K562 (cell line): ENCODE results near the gene CCDC34. TPM values are rescaled to one million over a fixed set of nuclear protein-coding genes. Genes with fewer than 3 reads are reported as not detected.

Experiments
- ATAC-seq: fragments of 200-7000 bp; cut with Tn5 transposase; 3 replicates; pipeline ENCODE4 v1.9.1; 2020; ENCODE audit warnings: moderate library complexity
- BruUV-seq: library from RNA; stranded (reverse); fragments of 400-500 nt; replicated peaks from 2 replicates; lab custom pipeline; 2021; lab: Mats Ljungman, UMichigan
- CTCF ChIA-PET: fragments of 300-600 bp; formaldehyde crosslinking; extraction: SDS; loops from one replicate; lab custom pipeline; 2021; ENCODE audit warnings: low intra/inter-chr PET ratio; lab: Yijun Ruan, JAX
- POLR2A ChIA-PET: fragments of 300-600, 350-650 bp; sonication (Branson Sonifier 250); formaldehyde crosslinking; extraction: SDS; loops from one replicate; lab custom pipeline; 2021; ENCODE audit warnings: antibody characterized with exemption, inconsistent platforms; lab: Yijun Ruan, JAX
- DNase-seq, 4 experiments: peaks; one replicate each; pipeline versions ENCODE4 v3.0.0 to v3.0.0-alpha.2; 2011 to 2018; ENCODE audit warnings: low spot score in 3 of 4, mixed read lengths in 3 of 4; ENCODE audit errors: extremely low read depth in 1 of 4
- FAIRE-seq: peaks from 2 replicates; lab custom pipeline; 2011; peaks lifted over from hg19 to GRCh38; lab: Jason Lieb, UNC
- H2AFZ ChIP-seq: 2 replicates; pipeline ENCODE4 v1.6.0; 2011; ENCODE audit warnings: low read depth, low read length, control low read depth, inconsistent platforms
- H3K27ac ChIP-seq: fragments of 200-600 bp; 3 replicates; pipeline ENCODE4 v1.8.0; 2011; ENCODE audit warnings: low read depth, mild to moderate bottlenecking, control low read depth, inconsistent platforms, low read length, moderate library complexity, mixed read lengths; ENCODE audit errors: extremely low read depth
- H3K27me3 ChIP-seq, 2 experiments: fragments of 300-600 bp in 1 of 2; 2 replicates in 1 of 2; 3 replicates in 1 of 2; pipeline versions ENCODE4 v1.6.0 to v1.8.0; 2011; ENCODE audit warnings: inconsistent platforms in 2 of 2, low read length in 2 of 2, mild to moderate bottlenecking in 1 of 2, mixed read lengths in 1 of 2, moderate library complexity in 1 of 2; ENCODE audit not compliant: control insufficient read depth in 2 of 2, insufficient read depth in 2 of 2
- H3K36me3 ChIP-seq: fragments of 300-600 bp; 3 replicates; pipeline ENCODE4 v1.8.0; 2011; ENCODE audit warnings: mild to moderate bottlenecking, low read length, inconsistent platforms; ENCODE audit not compliant: control insufficient read depth, insufficient read depth
- H3K4me1 ChIP-seq, 2 experiments: fragments of 200-600 bp in 1 of 2; replicated peaks in 1 of 2; 2 replicates in 1 of 2; 3 replicates in 1 of 2; pipeline versions ENCODE4 v1.5.1 to v1.8.0; 2011; ENCODE audit warnings: inconsistent platforms in 2 of 2, low read length in 2 of 2, mild to moderate bottlenecking in 1 of 2, mixed read lengths in 1 of 2, moderate library complexity in 1 of 2; ENCODE audit not compliant: control insufficient read depth in 2 of 2, insufficient read depth in 2 of 2
- H3K4me2 ChIP-seq: 2 replicates; pipeline ENCODE4 v1.6.1; 2011; ENCODE audit warnings: low read length, control low read depth, inconsistent platforms, mixed read lengths; ENCODE audit not compliant: insufficient read depth
- H3K4me3 ChIP-seq: fragments of 200-600 bp; sonication (generic), shearing (Covaris generic); 2 replicates; pipeline ENCODE4 v1.5.1; 2016; ENCODE audit warnings: control low read depth, inconsistent platforms
- H3K79me2 ChIP-seq: fragments of 200-600 bp; 3 replicates; pipeline ENCODE4 v1.8.0; 2011; ENCODE audit warnings: low read length, inconsistent platforms; ENCODE audit not compliant: control insufficient read depth, insufficient read depth
- H3K9ac ChIP-seq, 2 experiments: 2 replicates each; pipeline versions ENCODE4 v1.6.0 to v1.6.1; 2011; ENCODE audit warnings: low read depth in 2 of 2, low read length in 2 of 2, control low read depth in 1 of 2, inconsistent platforms in 1 of 2, mild to moderate bottlenecking in 1 of 2, mixed read lengths in 1 of 2; ENCODE audit not compliant: insufficient read depth in 1 of 2
- H3K9me1 ChIP-seq: one replicate; pipeline ENCODE4 v1.6.0; 2011; ENCODE audit warnings: inconsistent platforms, mild to moderate bottlenecking, low read length, moderate library complexity; ENCODE audit not compliant: control insufficient read depth, insufficient read depth
- H3K9me3 ChIP-seq: replicated peaks from 2 replicates; pipeline ENCODE4 v1.5.1; 2011; ENCODE audit warnings: low read depth, low read length, inconsistent platforms; ENCODE audit not compliant: control insufficient read depth, insufficient read depth
- H4K20me1 ChIP-seq: replicated peaks from 2 replicates; pipeline ENCODE4 v1.6.1; 2011; ENCODE audit warnings: low read length, inconsistent platforms, mixed read lengths; ENCODE audit not compliant: control insufficient read depth, insufficient read depth
- ARID1B ChIP-seq: fragments of 450-650 bp; IDR thresholded peaks from 2 replicates; pipeline ENCODE4 v1.6.1; 2016; ENCODE audit warnings: antibody characterized with exemption, mild to moderate bottlenecking, inconsistent platforms
- ATF4 ChIP-seq: fragments of 450-650 bp; formaldehyde crosslinking; IDR thresholded peaks from 2 replicates; pipeline ENCODE4 v1.4.0; 2022; ENCODE audit warnings: mild to moderate bottlenecking, moderate library complexity
- CLOCK ChIP-seq: fragments of 250-450 bp; sonication (Bioruptor Pico); IDR thresholded peaks from 2 replicates; pipeline ENCODE4 v1.4.0; 2020; ENCODE audit warnings: mild to moderate bottlenecking, moderate library complexity, borderline replicate concordance
- COPS2 ChIP-seq: fragments of 450-650 bp; conservative IDR thresholded peaks from 2 replicates; pipeline ENCODE4 v1.6.1; 2016; ENCODE audit warnings: mild to moderate bottlenecking, moderate library complexity
- ETV1 ChIP-seq: fragments of 450-650 bp; conservative IDR thresholded peaks from 2 replicates; pipeline ENCODE4 v1.6.1; 2016; ENCODE audit warnings: missing genetic modification characterization, control low read depth, low read depth, missing compliant biosample characterization
- HCFC1 ChIP-seq: IDR thresholded peaks from 2 replicates; pipeline ENCODE4 v1.6.1; 2012; ENCODE audit warnings: low read depth, low read length, improper control_type of control experiment
- NEUROD1 ChIP-seq: fragments of 150-350 bp; IDR thresholded peaks from 2 replicates; pipeline ENCODE4 v1.6.1; 2014; ENCODE audit warnings: borderline replicate concordance, low read length, low read depth; ENCODE audit not compliant: partially characterized antibody
- NR2F6 ChIP-seq: fragments of 450-650 bp; formaldehyde crosslinking; IDR thresholded peaks from 2 replicates; pipeline ENCODE4 v1.4.0; 2020; ENCODE audit warnings: mild to moderate bottlenecking
- OTX1 ChIP-seq: fragments of 450-650 bp; formaldehyde crosslinking; IDR thresholded peaks from 2 replicates; pipeline ENCODE4 v1.4.0; 2022; ENCODE audit warnings: mild to moderate bottlenecking
- TAL1 ChIP-seq: fragments of 450-650 bp; IDR thresholded peaks from 2 replicates; pipeline ENCODE4 v1.6.1; 2016; ENCODE audit warnings: mild to moderate bottlenecking
- ZC3H4 ChIP-seq: sonication (generic); formaldehyde crosslinking; IDR thresholded peaks from 2 replicates; pipeline ENCODE4 v1.9.0; 2021; ENCODE audit warnings: missing genetic modification reagents, borderline replicate concordance
- ZNF174 ChIP-seq: fragments of 250-450 bp; sonication (Bioruptor Pico); IDR thresholded peaks from 2 replicates; pipeline ENCODE4 v1.4.0; 2020; ENCODE audit warnings: mild to moderate bottlenecking
- ZNF436 ChIP-seq: fragments of 250-450, 450-650 bp; sonication (Bioruptor Pico); formaldehyde crosslinking; IDR thresholded peaks from 2 replicates; pipeline ENCODE4 v1.7.0; 2020; ENCODE audit warnings: mild to moderate bottlenecking
- WGBS: fragments of 100-300 bp; shearing (Covaris generic); methylation state at CpG from one replicate; pipeline ENCODE4 v1.1.6; 2016; ENCODE audit warnings: low coverage, mixed read lengths; ENCODE audit not compliant: insufficient coverage; ENCODE audit errors: missing lambda C conversion rate; 5-methylcytosine and 5-hydroxymethylcytosine counted together
- in situ Hi-C: fragments of 300-500 bp; cut with MboI; formaldehyde crosslinking; loops from 4 replicates; pipeline ENCODE4 v1.15.0; 2018; ENCODE audit warnings: inconsistent platforms, mixed read lengths
- intact Hi-C: fragments of 100-400 bp; cut with micrococcal nuclease; formaldehyde crosslinking; loops from 2 replicates; pipeline ENCODE4 v1.14.2; 2022
- polyA plus RNA-seq, 8 experiments: library from polyadenylated mRNA; depleted of rRNA in 4 of 8; stranded (reverse) in 5 of 8; unstranded in 3 of 8; fragments of >200 nt; fragmentation: Nextera tagmentation in 2 of 8; fragmentation: Illumina TruSeq in 1 of 8; extraction: Ambion mirVana in 2 of 8; extraction: Trizol in 1 of 8; gene quantifications; 2 replicates each; pipeline versions ENCODE4 v1.2.1 to v1.2.3, GENCODE V29; 2011 to 2014; ENCODE audit warnings: inconsistent platforms in 1 of 8, missing spikeins in 1 of 8
- total RNA-seq, 7 experiments: library from RNA; depleted of rRNA in 6 of 7; stranded (reverse); fragments of >200 nt in 6 of 7; fragmentation: Illumina TruSeq in 2 of 7; extraction: Trizol in 2 of 7; gene quantifications; 2 replicates each; pipeline versions ENCODE4 v1.2.1 to v1.2.3, GENCODE V29; 2011 to 2021; ENCODE audit warnings: low replicate concordance in 1 of 7
- TF ChIP-seq, protein P1 (sequence below), 2 experiments: fragments of 200-800 bp in 1 of 2; sonication (Bioruptor generic) in 1 of 2; sonication (generic) in 1 of 2; formaldehyde crosslinking in 1 of 2; IDR thresholded peaks in 1 of 2; conservative IDR thresholded peaks in 1 of 2; 2 replicates each; pipeline versions ENCODE4 v1.5.0 to v1.6.1; 2016 to 2020; ENCODE audit warnings: missing compliant biosample characterization in 1 of 2, missing genetic modification characterization in 1 of 2, missing genetic modification reagents in 1 of 2
- TF ChIP-seq, protein P2 (sequence below): fragments of 250-450 bp; sonication (Bioruptor Pico); IDR thresholded peaks from 2 replicates; pipeline ENCODE4 v1.5.0; 2022; ENCODE audit warnings: mild to moderate bottlenecking

The CCDC34 gene
- total and polyA plus RNA-seq, 9 of the 15 experiments (the other 6 are each of a cell fraction or from before 2014, with no cell fraction given), result 6.2 to 42.0 (median 15.7) TPM

DNA sequence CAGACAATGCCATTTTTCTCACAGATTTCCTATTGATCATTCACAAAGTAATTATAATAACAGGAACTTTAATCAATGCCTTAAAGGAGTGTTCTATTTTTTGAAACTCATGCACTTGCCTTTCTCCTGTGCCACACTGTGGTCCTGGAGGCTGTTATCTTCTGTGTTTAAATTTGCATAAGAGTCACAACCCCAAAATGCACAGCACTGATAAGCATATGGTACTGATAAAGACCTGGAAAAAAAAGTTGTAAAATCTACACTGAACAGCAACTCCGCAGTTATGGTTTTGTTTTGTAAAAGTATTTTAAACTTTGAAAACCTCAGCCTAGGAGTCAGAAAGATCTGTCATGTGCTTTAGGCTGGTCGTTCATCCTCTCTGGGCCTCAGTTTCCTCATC lies 9.1 kb upstream of the CCDC34 start:
- WGBS, result 0% methylated on average over 2 of the region's 2 CpGs
- Histone ChIP-seq H3K27ac (no peak overlapping the region), H3K9ac (peak overlapping the region in 1 of 2 experiments; percentile 14; a peak in 1 of 4 replicates), H3K9me1 (no peaks in the 10 kb centered on the region), H3K4me1 (peaks cover 14 to 34% of the 10 kb centered on the region in 2 experiments; a peak in 4 of 5 replicates), H3K79me2 (no peaks in the 10 kb centered on the region), H3K27me3 (no peaks in the 10 kb centered on the region), H3K4me3 (no peak overlapping the region), H3K36me3 (no peaks in the 10 kb centered on the region; the same call in 2 of the 3 replicates), H3K4me2 (peak overlapping the region; percentile 32), H4K20me1 (no peaks in the 10 kb centered on the region), H2AFZ (no peak overlapping the region), H3K9me3 (no peaks in the 10 kb centered on the region)
- in situ Hi-C loops (loop anchor here (5.0 kb wide), 1 partner anchor 50 kb away; no protein-coding TSS in a partner anchor), intact Hi-C loops (loop anchor here (1.0 to 5.0 kb wide), 2 partner anchors 48 to 100 kb away; partner anchors contain the start of gene LGR4)
- ChIA-PET POLR2A (interaction anchor here (0.6 kb wide), 1 partner anchor 14 kb away, joined by 3 read pairs; no protein-coding TSS in a partner anchor), CTCF (no interaction called here)
- peak; percentile 20 to 76 (median 44) for DNase-seq
- peak; percentile 89 for FAIRE-seq
- ATAC-seq, result peak; percentile 82
- no TSS peak for BruUV-seq
- no peak for TF ChIP-seq NR2F6 (CRISPR knock-in tag)
- peak; percentile 95 for TF ChIP-seq TAL1
- TF ChIP-seq HCFC1, result no peak
- TF ChIP-seq, protein P1, sequence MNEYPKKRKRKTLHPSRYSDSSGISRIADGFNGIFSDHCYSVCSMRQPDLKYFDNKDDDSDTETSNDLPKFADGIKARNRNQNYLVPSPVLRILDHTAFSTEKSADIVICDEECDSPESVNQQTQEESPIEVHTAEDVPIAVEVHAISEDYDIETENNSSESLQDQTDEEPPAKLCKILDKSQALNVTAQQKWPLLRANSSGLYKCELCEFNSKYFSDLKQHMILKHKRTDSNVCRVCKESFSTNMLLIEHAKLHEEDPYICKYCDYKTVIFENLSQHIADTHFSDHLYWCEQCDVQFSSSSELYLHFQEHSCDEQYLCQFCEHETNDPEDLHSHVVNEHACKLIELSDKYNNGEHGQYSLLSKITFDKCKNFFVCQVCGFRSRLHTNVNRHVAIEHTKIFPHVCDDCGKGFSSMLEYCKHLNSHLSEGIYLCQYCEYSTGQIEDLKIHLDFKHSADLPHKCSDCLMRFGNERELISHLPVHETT (CRISPR knock-in tag; conservative IDR thresholded peaks at IDR 0.05 in 1 of 2, IDR thresholded peaks at IDR 0.05 in 1 of 2), result peak in 1 of 2 experiments; percentile 56; a peak in 1 of 4 replicates
- TF ChIP-seq ETV1 (tag), result no peak
- TF ChIP-seq NEUROD1, result no peak
- TF ChIP-seq ZNF174 (CRISPR knock-in tag), result no peak
- no peak for TF ChIP-seq ZC3H4 (CRISPR knock-in tag)
- no peak for TF ChIP-seq OTX1 (CRISPR knock-in tag)
- TF ChIP-seq, protein P2, sequence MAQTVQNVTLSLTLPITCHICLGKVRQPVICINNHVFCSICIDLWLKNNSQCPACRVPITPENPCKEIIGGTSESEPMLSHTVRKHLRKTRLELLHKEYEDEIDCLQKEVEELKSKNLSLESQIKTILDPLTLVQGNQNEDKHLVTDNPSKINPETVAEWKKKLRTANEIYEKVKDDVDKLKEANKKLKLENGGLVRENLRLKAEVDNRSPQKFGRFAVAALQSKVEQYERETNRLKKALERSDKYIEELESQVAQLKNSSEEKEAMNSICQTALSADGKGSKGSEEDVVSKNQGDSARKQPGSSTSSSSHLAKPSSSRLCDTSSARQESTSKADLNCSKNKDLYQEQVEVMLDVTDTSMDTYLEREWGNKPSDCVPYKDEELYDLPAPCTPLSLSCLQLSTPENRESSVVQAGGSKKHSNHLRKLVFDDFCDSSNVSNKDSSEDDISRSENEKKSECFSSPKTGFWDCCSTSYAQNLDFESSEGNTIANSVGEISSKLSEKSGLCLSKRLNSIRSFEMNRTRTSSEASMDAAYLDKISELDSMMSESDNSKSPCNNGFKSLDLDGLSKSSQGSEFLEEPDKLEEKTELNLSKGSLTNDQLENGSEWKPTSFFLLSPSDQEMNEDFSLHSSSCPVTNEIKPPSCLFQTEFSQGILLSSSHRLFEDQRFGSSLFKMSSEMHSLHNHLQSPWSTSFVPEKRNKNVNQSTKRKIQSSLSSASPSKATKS (CRISPR knock-in tag), result no peak
- no peak for TF ChIP-seq COPS2
- TF ChIP-seq ARID1B, result peak; percentile 97
- no peak for TF ChIP-seq CLOCK (CRISPR knock-in tag)
- 0 out of 2 replicates have a peak, but pooled peaks have one; percentile 37 for TF ChIP-seq ATF4 (CRISPR knock-in tag)
- TF ChIP-seq ZNF436 (CRISPR knock-in tag), result no peak
